ENCODE results near the gene TNNT1.
"Not testable (repeated sequence)": the region's sequence is repeated elsewhere in the genome, so short reads cannot be mapped to it uniquely, and the experiment has no call there.

Gene TNNT1, protein sequence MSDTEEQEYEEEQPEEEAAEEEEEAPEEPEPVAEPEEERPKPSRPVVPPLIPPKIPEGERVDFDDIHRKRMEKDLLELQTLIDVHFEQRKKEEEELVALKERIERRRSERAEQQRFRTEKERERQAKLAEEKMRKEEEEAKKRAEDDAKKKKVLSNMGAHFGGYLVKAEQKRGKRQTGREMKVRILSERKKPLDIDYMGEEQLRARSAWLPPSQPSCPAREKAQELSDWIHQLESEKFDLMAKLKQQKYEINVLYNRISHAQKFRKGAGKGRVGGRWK

DNA sequence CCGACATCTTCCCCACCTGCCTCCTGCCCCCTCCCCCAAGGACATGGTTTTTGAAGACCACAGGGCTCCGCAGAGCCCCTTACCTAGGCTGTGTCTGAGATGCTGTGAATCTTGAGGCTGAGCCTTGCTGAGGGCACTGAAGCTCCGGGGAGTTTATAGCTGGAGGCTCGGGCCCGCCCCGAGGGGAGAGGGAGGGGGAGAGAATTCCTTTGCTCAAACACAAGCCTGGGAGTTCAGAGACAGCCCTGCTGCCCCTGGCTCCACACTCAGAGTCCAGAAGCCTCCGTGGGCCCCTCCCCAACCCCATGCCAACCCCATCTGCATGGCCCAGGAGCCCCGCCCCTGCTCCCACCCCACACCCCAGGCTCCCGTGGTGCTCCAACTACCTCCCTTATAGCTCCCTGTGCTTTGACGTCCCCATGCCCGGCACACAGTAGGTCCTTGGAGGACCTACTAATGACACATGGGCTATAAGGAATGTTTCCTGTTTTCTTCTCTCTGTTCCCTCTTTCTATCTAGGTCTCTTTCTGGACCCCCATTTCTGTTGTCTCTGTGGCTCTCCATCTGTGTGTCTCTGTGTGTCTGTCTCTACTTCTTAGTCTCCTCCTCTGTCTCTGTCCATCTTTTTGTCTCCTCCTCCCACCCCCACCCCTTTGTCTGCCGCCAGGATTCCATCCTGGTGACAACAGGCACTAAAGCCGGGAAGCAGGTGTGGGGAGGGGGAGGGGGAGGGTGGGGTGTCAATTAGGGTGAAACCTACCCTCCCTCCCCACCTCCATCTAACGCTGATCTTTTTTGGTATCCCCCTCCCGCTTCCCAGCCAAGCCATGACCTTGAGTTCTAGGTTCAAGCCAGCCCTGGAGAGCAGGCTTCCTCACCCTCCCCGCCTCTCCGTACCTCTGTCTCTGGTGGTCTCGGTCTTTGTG lies at the start of gene TNNT1:
Gene TNNT1, minus strand, starts transcription at position 129 of the 926 bp plus-strand sequence. CDS start 2,049 bp downstream, outside the sequence.
- DNase-seq: no peak

DNA sequence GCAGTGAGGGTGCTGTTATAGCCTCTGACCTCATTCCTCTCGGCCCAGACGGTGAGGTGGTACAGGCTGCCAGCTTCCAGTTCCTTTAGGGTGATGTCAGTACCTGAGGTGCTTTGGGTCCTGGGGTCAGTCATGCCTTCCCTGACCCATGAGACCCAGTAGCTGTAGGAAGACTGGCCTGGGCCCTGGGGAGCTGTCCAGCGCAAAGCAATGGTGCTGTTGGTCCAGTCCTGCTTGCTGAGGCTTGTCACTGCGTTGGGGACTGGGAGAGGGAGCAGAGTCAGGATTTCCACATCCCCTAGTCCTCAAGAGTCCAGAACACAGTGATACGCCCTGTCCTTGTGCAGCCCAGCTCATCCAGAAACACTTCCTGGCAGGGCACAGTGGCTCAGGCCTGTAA lies 49.6 kb upstream of the TNNT1 start:
- no peak for DNase-seq

DNA sequence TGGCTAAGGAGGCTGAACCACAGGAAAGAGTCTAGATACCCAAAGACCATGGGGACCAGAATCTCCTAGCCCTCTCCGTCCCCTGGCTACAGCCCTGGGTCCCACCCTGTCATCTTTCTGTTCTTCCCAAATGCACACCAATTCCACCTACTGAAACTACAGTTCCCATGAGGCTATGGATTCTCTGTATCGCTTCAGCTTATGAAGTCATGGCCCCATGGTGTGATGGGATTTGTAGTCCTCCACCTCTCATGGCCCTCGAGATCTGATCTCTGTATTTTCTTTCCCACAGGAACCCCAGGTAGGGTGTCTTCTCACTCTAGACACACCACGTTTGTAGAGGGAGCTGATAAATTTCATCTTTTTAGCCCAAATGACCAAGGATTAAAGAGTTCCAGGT lies 48.5 kb upstream of the TNNT1 start:
- no peak for DNase-seq

DNA sequence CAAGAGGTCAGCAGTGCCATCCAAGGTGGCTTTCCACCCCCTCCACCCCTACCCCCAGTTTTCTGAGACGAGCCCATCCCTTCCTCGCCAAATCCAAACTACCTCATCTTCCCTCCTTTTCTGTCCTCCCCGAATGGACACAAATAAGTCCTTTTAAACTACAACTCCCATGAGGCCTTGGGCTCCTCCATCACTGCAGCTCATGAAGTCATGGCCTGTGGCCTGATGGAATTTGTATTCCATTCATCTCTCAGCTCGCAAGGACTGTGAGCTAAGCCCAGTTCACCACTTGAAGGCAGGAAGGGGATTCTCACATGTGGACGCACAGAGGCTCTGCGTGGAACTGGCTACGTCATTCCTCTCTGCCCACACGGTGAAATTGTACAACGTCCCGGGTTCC lies 47.8 kb upstream of the TNNT1 start:
- no peak for DNase-seq

DNA sequence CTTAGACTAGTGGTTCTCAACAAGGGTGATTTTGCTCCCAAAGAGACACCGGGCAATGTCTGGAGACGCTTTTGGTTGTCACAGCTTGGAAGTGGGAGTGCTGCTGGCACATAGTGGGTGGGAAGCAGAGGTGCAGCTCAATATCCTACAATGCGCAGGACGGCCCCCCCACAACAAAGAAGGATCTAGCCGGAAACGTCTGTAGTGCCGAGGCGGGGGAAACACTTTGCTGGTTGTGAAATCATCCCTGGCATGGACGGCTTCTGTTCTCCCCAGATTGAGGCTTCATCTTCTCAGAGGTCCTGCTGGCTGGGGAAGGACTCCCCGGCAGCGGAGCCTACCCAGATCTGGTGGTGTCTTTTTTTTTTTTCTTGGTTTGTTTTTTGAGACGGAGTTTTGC lies 44.5 kb upstream of the TNNT1 start:
- DNase-seq: no peak

DNA sequence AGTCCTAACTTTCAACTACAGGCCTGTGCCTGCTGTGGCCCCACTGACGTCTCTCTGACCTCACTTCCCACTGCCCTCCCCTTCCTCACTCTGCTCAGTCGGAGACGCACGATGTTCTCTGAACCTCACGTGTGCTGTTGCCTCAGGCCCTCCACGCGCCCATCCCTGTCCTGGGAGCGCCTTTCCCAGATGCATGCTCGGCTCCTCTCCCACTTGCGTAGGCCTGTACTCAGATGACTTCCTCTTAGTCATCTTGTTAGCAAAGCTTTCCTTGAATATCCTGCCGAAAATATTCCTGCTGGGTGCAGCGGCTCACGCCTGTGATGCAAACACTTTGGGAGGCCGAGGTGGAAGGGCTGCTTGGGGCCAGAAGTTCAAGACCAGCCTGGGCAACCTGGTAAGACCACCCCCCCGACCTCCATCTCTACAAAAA lies 40.4 kb upstream of the TNNT1 start:
- DNase-seq: no peak

DNA sequence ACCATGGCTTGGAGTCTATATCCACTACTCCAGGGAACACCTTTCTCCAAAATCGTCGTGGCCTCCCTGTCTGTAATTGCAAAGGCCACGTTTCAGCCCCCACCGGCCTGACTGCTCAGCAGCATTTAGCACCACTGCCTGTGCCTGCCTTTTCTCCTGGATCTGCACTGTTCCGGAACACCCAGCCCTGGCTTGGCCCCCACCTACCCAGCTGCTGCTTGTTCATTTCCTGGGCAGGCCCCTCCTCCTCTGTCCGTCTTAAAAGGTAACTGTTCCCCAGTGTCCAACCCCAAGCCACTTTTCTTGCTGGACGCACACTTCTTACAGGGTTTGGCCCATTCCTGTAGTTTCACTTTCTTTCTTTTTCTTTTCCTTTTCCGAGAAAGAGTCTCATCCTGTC lies 39.6 kb upstream of the TNNT1 start:
- DNase-seq: no peak

DNA sequence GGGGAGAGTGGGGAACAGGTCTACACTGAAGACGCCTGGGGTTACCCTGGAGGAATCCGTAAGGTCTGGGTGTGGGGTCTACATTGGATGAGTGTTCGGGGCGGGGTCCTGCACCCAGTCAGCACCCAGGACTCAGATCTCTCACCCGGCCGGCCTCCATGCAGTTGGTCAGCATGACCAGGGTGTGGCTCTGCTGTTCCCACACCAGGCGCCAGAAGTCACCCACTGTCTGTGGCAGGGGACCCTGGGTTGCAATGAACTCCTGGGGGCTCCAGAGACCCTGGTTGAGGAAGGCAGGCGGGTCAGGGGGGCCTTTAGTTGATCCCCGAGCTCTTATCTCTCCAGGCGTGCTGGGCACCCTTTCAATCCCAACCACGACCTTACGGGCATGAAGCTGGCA lies 37.1 kb upstream of the TNNT1 start:
- DNase-seq: no peak

DNA sequence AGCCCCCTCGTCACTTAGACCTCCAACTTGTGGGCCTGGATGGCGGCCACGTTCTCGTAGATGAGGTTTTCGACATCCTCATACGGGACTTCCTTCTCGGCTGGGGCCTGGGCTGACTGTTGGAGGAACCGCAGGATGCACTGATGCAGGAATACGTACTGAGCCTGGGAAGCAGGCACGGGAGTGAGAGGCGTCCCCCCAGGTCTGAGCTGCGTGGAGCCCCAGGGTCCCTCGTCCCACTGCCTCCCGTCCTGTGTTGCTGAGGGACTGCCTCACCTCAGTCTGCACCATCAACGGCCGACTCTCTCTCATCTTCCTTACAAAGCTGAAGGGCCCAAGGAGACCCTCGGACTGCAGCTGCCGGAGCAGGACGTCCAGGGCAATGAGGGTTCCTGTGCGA lies 32.7 kb upstream of the TNNT1 start:
- DNase-seq: no peak

DNA sequence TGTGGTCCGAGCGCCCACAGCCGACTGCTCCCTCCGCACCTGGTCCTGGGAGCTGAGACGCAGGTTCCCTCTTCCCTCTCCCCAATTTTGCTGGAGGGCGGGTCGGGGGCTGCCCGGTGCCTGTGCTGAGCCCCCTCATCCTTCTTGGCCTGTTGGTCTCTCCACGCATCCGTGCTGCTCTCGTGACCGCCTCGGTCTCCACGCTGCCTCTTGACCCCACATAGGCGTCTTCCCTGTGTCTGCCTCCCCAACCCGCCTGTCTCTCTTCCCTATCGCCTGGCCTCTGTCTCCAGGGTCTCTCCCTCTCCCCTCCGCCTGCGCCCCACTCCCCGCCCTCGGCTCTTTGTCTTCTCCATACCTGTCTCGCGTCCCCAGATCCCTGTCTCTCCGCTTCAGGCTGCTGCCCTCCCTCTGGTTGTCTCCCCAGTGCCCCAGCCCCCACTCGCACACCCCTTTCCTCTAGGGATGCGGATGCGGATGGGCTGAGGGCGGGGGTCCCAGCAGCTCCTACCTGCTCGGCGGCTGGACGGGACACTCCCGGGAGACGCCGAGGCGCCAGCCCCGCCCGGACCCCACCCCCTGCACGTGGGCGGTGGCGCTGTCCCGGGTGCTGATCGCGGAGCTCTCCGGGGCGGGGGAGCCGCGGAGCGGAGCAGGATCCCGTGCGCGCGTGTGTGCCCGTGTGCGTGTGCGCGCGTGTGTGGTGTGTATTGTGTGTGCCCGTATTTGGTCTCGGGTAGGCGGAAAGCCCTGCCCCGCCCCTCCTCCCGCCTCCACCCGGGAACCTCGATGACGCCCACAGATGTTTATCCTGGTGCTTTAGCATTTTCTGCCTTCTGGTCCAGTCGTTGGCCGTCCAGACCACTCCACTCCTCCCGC lies 30.8 kb upstream of the TNNT1 start, which contains the start of gene SYT5:
Gene SYT5, minus strand, starts transcription at position 684 of the 879 bp plus-strand sequence. CDS start 1,248 bp downstream, outside the sequence.
- DNase-seq: peak; percentile 46

DNA sequence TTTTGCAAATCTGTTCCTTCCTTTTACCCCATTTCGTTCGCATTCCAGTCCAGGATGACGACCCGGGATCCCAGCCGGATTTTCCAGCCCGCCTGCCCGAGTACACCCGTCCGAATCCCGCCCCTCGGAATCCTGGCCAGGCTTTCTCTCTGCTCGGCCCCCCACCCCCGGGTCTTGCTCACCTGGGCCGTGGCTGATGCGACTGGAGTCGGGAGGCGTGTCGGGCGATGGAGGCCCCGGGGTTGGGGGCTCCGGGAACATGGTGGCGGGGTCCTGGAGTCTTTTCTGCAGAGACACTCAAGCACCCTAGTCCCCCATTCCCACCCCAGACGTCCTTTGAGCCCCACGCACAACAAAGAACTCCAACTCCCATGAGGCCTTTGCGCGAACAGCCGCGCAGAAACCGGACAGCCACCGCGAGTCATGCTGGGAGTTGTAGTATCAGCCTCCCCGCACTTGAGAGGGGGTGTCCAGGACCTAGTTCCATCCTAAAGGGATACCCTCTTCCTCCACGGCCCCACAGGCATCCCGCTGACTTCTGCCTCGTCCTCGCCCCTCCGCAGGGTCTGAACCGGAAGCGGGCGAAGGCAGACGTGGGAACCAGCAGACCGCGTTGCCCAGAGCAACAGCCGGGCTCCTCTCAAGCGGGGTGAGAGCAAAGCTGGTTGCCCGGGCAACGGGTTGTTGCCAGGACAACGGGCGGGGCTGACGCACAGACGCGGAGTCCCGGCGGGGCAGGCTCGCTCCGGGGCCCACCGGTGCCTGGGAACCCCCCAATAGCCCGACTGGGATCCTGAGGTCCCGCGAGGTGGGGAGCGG lies 30.0 kb upstream of the TNNT1 start:
- peak; percentile 84 for DNase-seq

DNA sequence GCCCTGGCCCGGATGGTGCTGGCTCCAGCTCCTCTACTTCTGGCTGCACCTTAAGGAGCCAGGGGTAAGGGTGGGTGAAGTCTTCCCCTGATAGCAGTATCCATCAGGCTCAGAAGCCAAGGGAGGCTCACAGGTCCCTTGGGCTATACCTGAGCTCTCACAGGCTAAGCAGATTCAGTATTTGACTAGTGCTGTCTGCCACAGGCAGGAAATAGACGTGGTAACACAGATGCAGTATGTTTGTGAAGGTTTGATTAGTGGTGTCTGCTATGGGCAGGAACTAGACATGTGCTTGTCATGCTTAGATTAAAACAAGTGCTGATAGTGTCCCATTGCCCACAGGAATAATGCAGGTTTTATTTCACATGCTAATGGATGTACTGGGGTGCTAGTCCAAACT lies 27.1 kb upstream of the TNNT1 start:
- no peak for DNase-seq

DNA sequence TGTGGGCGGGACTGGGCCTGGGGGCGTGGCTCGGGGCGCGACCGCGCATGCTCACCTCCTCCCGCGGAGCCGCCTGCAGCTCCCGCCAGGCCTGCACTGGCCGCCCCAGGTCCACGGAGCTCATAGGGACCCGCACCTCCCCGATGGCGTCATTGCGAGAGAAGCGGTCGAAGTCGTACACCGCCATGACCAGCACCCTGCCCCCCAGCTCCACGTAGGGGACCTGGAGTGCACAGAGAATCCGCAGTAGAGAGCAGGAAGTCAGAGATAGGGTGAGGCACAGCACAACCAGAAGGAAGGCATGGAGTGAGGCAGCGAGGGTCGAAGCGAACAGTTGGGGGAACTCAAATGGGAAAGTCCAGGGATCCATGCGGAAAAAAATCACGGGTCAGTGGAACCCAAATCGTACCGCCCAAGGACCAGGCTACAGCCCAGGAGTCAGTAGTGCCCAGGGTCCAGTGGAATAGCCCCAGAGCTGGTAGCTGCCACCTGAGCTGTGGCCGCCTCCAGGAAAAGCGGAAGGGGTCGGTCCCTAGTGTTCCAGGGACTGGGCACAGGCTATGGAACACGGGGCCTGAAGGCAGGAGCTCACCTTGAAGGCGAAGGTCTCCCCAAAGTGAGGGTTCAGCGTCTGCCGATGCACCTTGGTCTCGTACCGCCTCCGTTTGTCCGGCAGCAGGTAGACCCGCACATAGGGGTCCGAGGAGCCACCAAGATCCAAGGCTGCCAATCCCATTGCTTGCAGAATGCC lies 26.3 kb upstream of the TNNT1 start:
- no peak for DNase-seq

DNA sequence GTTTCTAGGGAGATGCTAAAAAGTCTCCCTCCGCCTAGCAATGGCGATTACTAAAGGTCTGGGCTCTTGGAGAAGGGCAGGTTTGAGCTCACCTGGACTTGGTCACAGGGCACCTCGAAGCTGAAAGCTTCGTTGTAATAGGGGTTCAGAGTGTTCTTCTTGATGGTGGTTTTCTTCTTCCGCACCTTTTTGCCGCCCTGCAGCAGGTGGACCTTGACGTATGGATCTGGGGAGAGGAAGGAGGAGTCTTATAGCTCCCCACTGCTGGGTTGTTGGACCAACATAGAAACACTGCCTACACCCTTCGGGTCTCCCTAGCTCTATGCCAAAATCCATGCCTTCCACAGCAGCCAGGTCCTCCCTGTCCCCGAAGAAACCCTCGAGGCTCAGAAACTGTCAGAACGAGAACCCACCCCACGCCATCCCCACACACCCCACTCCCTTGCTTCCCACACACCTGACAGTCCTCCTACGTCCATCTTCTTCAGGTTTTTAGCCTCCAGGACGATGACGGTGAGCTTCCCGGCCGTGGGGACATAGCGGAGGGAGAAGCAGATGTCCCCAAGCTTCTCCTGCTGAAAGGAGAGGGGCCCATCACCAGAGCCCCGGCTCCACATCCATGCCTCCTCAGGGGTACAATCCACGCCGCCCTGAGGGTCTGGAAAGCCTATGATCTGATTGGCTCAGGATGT lies 25.6 kb upstream of the TNNT1 start:
- DNase-seq: no peak

DNA sequence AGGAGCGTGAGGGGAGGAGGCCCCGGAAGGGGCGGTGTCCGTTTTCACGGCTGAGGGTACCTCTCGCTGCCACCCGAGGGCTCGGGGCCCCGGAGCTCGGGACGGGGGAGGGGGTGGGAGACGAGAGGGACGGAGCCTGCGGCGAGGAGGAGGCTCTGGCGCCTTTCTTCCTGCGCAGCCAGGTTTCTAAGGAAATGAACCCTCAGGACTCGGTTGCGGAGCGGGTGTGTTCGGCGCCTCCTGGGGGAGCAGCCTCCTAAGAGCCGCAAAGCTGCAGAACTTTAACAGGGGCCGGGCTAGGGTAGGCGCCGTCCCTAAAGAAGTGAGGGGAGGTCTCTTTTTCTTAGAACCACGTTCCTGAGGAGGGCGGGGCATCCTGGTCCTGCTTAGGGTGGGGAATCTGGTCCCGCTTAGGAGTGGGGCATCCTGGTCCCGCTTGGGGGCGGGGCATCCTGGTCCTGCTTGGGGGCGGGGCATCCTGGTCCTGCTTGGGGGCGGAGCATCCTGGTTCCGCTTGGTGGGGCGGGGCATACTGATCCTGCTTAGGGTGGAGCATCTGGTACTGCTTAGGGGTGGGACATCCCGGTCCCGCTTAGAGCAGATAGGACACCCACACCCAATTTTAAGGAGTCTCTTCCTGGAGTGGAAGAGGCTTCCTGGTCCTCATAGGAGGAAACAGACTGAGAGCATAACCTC lies 24.9 kb upstream of the TNNT1 start:
- no peak for DNase-seq

DNA sequence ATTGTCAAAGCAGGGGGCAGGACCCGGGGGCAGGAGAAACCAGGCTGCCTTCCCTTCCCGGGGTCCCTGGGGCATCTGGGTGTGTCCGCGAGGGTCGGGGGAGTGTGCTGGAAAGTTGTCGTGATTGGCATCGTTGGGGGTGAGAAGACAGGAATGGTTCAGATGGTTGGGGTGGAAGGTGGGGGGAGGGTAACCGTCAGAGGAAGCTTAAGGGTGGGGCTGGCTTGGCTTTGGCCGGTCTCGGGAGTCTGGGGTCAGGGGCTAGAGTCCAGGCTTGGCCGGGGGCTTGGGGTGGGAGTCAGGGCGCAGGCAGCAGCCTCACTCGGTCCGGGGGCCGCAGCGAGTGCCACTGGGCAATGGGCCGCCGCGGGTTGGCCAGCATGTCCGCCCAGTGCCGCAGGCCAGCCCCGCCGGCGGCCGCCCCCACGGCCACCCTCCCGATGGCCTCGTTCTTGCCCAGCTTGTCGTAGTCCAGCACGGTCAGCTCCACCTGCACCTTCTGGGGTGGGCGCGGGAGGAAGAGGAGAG lies 24.2 kb upstream of the TNNT1 start:
- no peak for DNase-seq

DNA sequence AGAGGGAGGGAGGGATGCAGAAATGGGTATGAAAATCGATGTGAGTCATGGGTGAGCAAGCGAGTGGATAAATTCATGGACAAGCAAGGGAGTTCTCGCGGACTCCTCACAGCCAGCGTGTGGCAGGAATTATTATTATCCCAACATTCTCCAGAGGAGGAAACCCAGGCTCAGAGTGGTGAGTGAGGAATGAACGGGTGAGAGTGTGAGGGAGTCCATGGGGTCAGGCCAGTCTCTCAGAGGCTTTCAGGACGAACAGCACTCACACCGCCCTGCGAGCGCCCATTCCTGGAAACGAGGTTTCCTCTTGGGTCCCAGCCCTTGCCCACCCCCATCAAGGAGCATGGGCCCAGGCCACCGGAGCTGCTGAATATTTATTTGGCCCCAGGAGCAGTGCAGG lies 23.7 kb upstream of the TNNT1 start:
- DNase-seq: no peak

DNA sequence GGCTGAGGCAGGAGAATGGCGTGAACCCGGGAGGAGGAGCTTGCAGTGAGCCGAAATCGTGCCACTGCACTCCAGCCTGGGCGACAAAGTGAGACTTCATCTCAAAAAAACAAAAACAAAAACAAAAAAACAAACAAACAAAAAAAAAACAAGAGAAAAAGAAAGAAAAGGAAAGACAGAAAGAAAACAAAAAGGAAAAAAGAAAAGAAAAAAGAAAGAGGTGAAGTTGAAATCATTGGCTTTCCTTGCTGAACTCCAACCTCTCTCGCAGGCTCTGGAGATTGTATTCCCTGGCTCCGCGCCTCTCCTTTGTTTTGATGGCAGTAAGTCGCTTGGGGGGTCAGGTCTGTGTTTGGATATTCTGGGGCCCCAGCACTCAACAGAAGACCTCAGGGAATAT lies 23.3 kb upstream of the TNNT1 start:
- DNase-seq: not testable (repeated sequence)

DNA sequence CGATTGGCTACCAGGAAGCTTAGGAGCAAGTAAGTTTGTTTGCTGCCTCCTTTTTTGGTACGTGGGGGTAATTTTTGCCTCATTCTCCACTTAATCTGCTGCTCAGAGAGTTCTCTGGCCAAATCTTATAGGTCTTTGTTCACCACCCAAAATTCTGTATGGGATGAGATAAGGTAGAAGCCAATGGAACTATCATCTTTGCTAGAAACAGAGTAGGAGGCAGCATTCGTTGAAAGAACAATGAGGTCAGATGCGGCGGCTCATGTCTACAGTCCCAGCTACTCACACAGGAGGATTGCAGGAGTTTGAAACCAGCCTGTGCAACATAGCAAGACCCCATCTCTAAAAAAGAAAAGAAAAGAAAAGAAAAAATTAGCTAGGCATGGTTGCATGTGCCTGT lies 22.4 kb upstream of the TNNT1 start:
- no peak for DNase-seq

DNA sequence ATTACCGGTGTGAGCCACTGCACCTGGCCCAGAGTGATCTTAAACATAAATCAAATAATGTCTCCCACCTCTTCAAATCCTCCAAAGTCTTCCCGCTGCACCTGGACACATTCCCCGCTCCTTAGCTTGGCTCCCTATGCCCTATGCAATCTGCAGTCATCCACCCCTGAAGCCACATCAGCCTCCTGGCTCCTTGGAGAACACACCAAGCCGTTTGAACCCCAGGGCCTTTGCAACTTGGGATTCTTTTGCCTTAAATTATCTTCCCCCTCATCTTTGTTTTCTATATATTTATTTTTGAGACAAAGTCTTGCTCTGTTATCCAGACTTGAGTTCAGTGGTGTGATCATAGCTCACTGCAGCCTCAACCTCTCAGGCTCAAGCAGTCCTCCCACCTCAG lies 20.1 kb upstream of the TNNT1 start:
- DNase-seq: no peak
